Heart left ventricle (tissue), 13 donors: ENCODE results near the gene TGFBR3.

ENCODE experiments used
- POLR2A ChIP-seq, 2 donors: fragments of 450-650 bp; IDR thresholded peaks; one replicate each; pipeline ENCODE4 v1.6.1; 2017; ENCODE audit warnings: antibody characterized with exemption in 2 of 2, mild to moderate bottlenecking in 2 of 2, moderate library complexity in 2 of 2
- TF ChIP-seq, protein P1 (sequence below), 12 donors: fragments of 200-600 bp; sonication (generic) in 4 of 12; IDR thresholded peaks; one replicate each; pipeline versions ENCODE4 v1.5.0 to v1.8.0; 2018 to 2022; ENCODE audit warnings: antibody characterized with exemption in 12 of 12, mild to moderate bottlenecking in 5 of 12
- donor health status: ischemic (EF 13 %, LVEDD 7.1; RV severe dilation, severe dysfunction).
- donor health status: DM: no; HTN: yes; CAD: no.
- donor health status: DM: no; HTN: no; CAD: no.
- donor health status: ischemic (EF 25% LVEDD 6.9; RV normal size, moderate dysfunction).
- donor health status: ischemic (EF 25% LVEDD 5.7; RV mildly dilated, moderate dysfunction).
- donor health status: ischemic (EF 35%, LVEDD 5.7; RV mildly dilated, moderate dysfunction).
- donor health status: nonischemic (EF 11% LVEDD 7.7; RV severe dilation, severe dysfunction).
- donor health status: DM: yes; HTN: yes; CAD: no.
- donor health status: PGD.
- donor health status: ischemic (EF 29% LVEDD 5.4; RV normal size, mild dysfunction).
- donor health status: nonischemic (EF 23%, LVEDD 6.1; RV moderate dilation, normal function).

DNA sequence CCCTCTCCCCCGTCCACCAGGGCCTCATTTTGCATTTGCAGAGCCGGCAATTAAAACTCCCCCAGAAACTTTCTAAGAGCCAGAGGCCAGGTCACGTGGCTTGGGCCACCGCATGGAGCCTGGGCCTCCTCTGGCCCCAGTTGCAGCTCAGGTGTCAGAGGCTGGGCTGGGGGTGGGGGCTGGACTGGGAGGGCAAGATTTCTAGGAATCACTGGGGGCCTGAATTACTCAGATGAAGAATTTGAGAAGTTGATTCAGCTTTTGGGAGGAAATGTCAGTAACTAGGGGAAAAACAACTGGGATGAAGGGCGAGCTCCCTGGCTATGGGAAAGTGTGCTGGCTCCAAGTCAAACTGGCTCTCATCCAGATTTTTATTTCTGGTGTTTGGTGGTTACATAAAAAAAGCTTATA lies 234.3 kb downstream of the TGFBR3 start:
- TF ChIP-seq POLR2A (IDR thresholded peaks at IDR 0.05), result no peak
- TF ChIP-seq, protein P1, sequence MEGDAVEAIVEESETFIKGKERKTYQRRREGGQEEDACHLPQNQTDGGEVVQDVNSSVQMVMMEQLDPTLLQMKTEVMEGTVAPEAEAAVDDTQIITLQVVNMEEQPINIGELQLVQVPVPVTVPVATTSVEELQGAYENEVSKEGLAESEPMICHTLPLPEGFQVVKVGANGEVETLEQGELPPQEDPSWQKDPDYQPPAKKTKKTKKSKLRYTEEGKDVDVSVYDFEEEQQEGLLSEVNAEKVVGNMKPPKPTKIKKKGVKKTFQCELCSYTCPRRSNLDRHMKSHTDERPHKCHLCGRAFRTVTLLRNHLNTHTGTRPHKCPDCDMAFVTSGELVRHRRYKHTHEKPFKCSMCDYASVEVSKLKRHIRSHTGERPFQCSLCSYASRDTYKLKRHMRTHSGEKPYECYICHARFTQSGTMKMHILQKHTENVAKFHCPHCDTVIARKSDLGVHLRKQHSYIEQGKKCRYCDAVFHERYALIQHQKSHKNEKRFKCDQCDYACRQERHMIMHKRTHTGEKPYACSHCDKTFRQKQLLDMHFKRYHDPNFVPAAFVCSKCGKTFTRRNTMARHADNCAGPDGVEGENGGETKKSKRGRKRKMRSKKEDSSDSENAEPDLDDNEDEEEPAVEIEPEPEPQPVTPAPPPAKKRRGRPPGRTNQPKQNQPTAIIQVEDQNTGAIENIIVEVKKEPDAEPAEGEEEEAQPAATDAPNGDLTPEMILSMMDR (IDR thresholded peaks at IDR 0.05), result no peak
